Dendritic cell treated with granulocyte-macrophage colony-stimulating factor and Interleukin-4, amounts not matched to agents 40 ng/mL and 50 ng/mL, for 4 days (primary cell): ENCODE measurements around the gene VPS35L.

Experiments
- H3K27ac Mint-ChIP-seq: one replicate; pipeline ENCODE4 v1.8.0; 2022; ENCODE audit warnings: mild to moderate bottlenecking, mixed read lengths
- H3K27me3 Mint-ChIP-seq: one replicate; pipeline ENCODE4 v1.8.0; 2022; ENCODE audit warnings: mild to moderate bottlenecking, mixed read lengths
- H3K36me3 Mint-ChIP-seq: one replicate; pipeline ENCODE4 v1.8.0; 2022; ENCODE audit warnings: low read depth, mixed read lengths
- H3K4me1 Mint-ChIP-seq: one replicate; pipeline ENCODE4 v1.8.0; 2022; ENCODE audit warnings: low read depth, mixed read lengths
- H3K4me3 Mint-ChIP-seq: one replicate; pipeline ENCODE4 v1.8.0; 2022; ENCODE audit warnings: mild to moderate bottlenecking, moderate library complexity, mixed read lengths
- H3K9me3 Mint-ChIP-seq: one replicate; pipeline ENCODE4 v1.8.0; 2022; ENCODE audit warnings: mixed read lengths
- intact Hi-C: fragments of 100-400 bp; cut with micrococcal nuclease; formaldehyde crosslinking; loops from one replicate; pipeline ENCODE4 v1.15.0; 2022

The VPS35L gene

DNA sequence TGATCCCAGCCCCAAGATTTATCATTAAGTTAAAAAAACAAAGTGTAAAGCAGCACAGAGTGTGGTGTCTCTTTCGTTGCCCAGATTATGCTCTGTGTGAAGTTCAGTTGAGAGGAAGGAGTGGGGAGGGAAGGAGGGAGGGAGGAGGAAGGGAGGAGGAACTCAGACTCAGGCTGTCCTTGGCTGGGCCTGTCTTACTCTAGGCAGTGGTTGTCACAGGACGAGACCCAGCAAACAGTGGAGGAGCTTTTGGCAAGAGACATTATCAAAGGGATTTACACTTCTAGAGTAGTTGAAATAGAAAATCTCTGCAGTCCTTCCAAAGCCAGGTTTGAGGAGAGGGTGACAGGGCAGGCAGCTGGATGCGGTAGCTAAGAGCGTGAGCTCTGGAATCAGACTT is 134.7 kb downstream of the VPS35L start:
- no peaks in the 10 kb centered on the region for H3K9me3 Mint-ChIP-seq
- peaks cover 85% of the 10 kb centered on the region for H3K36me3 Mint-ChIP-seq
- H3K27ac Mint-ChIP-seq = peak overlapping the region; percentile 76
- peaks cover 23% of the 10 kb centered on the region for H3K4me1 Mint-ChIP-seq
- H3K27me3 Mint-ChIP-seq = no peaks in the 10 kb centered on the region
- intact Hi-C loops = loop anchor here (10.0 kb wide), 1 partner anchor 195 kb away; the partner anchor contains the start of gene GPRC5B
- no peak overlapping the region for H3K4me3 Mint-ChIP-seq

DNA sequence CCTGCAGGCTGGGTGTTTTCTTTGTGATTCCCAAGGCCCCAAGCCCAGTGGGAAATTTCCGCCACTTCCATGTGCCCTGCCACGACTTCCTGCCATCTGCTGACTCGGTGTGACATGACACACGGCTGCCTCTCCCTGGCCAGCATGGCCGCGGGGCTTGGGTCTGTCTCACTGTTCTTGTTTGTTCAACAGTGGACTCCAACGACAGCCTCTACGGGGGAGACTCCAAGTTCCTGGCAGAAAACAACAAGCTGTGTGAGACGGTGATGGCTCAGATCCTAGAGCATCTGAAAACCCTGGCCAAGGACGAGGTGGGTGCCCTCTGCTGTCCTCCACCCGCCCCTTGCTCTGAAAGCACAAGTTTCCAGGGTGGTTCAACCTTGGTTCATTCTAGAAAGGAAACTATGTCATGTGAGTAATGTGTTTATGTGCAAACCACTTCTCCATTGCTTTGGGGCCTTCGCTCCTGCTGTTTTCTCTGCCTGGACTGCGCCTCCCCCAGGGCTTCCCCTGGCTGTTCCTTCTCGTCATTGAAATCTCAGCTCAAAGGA is 135.7 kb downstream of the VPS35L start:
- Mint-ChIP-seq H3K36me3 (peaks cover 76% of the 10 kb centered on the region), H3K9me3 (no peaks in the 10 kb centered on the region), H3K27ac (peak overlapping the region; percentile 76), H3K4me3 (no peak overlapping the region), H3K27me3 (no peaks in the 10 kb centered on the region), H3K4me1 (peaks cover 28% of the 10 kb centered on the region)
- intact Hi-C loops = loop anchor here (10.0 kb wide), 1 partner anchor 194 kb away; the partner anchor contains the start of gene GPRC5B

DNA sequence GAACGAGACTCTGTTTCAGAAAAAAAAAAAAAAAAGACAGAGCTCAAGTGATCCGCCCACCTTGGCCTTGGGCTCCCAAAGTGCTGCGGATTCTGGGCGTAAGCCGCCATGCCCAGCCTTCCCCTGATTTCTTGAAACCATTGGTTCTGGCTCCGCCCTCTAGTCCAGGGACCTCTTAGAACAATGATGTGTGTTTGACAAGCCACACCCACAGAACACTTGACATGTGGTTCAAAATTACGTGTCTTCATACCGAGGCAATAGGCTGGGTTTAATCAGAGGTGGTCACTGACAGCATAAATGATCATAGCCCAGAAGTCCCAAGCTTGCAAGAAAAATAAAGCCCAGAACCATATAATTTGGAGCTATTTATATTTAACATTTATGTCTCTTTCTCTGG is 139.5 kb downstream of the VPS35L start:
- Mint-ChIP-seq H3K4me3 (no peak overlapping the region), H3K27ac (no peak overlapping the region)

DNA sequence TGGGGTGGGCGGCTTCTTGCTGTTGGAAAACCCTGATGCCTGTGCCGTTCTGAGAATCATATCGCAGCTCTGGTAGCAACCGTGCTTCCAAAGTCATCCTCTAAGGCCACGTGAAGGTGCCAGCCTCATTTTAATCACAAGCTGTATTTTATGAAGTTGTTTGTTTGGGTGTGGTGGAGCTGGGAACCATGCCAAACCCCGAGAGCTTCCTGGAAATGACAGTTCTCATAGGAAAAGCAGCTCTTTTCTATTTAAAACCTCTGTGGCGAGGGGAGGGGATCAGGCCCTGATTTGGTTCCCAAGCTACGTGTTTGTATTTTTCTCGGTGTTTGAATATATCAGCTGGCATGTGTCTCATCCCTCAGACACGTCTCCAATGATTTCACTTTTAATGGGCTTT is 140.8 kb downstream of the VPS35L start:
- peak overlapping the region; percentile 60 for H3K27ac Mint-ChIP-seq
- intact Hi-C loops = loop anchor here (10.0 kb wide), 1 partner anchor 188 kb away; the partner anchor contains the start of gene GPRC5B
- no peaks in the 10 kb centered on the region for H3K9me3 Mint-ChIP-seq
- H3K4me1 Mint-ChIP-seq = peaks cover 26% of the 10 kb centered on the region
- no peak overlapping the region for H3K4me3 Mint-ChIP-seq
- H3K27me3 Mint-ChIP-seq = no peaks in the 10 kb centered on the region
- peaks cover 77% of the 10 kb centered on the region for H3K36me3 Mint-ChIP-seq

More for the DNA sequence above, 139.5 kb downstream of the VPS35L start:
- Mint-ChIP-seq H3K4me1 (peaks cover 32% of the 10 kb centered on the region), H3K9me3 (no peaks in the 10 kb centered on the region), H3K36me3 (peaks cover 70% of the 10 kb centered on the region), H3K27me3 (no peaks in the 10 kb centered on the region)
- intact Hi-C loops = loop anchor here (10.0 kb wide), 1 partner anchor 190 kb away; the partner anchor contains the start of gene GPRC5B

DNA sequence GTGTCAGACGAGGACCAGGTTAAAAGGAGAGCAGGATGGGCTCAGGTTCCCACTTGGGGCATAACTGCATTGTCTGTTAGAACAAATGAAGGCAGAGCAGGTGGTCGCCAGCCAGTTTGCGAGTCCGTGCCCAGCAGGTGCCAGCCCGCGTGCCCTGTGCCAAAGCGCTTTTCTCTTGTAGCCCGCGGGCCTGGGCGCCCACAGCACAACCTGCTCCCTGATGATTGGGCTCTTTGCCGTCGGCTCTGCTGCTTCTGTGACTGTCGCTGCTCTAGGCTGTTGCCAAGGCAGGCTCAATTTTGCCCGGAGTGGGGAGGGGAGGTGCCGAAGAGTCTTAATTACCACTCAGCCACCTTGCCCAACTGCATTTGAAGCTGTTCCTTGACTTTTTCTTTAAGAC is 141.5 kb downstream of the VPS35L start:
- Mint-ChIP-seq H3K27me3 (no peaks in the 10 kb centered on the region), H3K36me3 (peaks cover 77% of the 10 kb centered on the region), H3K27ac (peak overlapping the region; percentile 60), H3K9me3 (no peaks in the 10 kb centered on the region), H3K4me3 (no peak overlapping the region), H3K4me1 (peaks cover 21% of the 10 kb centered on the region)
- intact Hi-C loops = loop anchor here (10.0 kb wide), 1 partner anchor 188 kb away; the partner anchor contains the start of gene GPRC5B

DNA sequence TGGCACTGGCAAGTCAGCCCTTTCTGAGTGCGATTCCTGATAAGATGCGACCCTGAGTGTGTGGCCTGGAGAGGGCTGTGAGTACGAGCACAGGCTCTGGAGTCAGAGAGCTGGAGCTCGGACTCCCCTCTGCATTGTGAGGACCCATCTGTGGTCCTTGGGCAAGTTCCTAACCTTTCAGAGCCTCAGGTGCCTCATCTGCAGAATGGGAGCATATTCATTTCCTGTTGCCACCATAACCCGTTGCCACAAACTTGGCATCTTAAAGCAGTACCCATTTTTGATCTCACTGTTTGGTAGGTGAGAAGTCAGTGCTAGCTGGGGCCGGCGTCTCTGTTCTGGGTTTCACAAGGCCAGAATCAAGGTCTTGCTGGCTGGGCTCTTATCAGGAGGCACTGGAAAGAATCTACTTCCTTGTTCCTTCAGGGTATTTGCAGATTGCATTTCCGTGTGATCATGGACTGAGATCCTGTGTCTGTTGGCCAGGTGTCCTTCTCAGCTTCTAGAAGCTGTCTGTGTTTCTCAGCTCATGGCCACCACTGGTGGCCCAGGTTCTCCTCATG is 142.3 kb downstream of the VPS35L start:
- Mint-ChIP-seq H3K9me3 (no peaks in the 10 kb centered on the region), H3K36me3 (peaks cover 77% of the 10 kb centered on the region), H3K27me3 (no peaks in the 10 kb centered on the region), H3K4me3 (no peak overlapping the region), H3K27ac (no peak overlapping the region), H3K4me1 (peaks cover 23% of the 10 kb centered on the region)
- intact Hi-C loops = loop anchor here (10.0 kb wide), 1 partner anchor 187 kb away; the partner anchor contains the start of gene GPRC5B

DNA sequence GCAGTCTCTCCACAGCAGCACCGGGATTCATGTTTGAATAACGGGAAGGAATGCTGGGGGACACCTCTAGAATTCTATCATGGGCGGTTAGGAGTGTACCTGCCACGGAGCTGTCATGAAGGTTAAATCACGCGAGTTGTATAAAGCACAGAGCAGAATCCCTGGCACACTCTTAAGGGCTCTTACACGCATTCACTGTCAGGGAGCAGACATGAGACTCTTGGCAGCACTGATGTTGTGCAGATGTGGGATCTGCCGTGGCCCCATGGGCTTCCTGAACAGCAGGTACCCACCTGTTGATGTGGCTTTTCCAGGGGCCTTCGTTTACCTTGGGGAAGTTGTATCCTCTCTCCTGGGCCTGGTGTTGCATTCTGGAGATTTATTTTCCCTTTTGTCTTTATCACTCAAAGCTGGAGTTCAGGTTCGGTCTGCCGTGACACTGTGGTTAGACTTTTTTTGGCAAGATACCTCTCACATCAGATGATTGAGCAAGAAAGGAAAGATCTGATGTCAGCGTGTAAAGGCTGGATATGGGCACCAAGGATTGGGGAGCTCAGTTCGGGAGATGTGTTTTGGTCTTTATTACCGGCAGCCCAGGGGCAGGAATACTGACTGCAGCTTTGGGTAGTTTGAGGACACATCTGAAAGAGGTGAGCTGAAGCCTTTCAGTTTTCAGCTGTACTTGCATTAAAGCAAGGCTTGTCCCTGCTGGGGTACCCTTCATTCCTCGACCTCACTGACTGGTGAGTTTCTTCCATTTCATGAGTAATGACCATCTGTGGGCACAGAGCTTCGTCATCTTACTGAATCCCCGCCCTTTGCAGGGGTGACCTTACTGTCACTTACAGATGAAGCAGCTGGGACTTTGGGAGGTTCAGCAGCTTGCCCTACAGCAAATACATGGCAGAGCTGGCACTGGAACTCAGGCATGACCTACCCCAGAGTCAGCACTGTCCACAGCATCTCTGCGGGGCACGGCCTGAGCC is 143.3 kb downstream of the VPS35L start:
- no peaks in the 10 kb centered on the region for H3K9me3 Mint-ChIP-seq
- no peaks in the 10 kb centered on the region for H3K27me3 Mint-ChIP-seq
- no peak overlapping the region for H3K4me3 Mint-ChIP-seq
- peaks cover 78% of the 10 kb centered on the region for H3K36me3 Mint-ChIP-seq
- intact Hi-C loops = loop anchor here (10.0 kb wide), 1 partner anchor 186 kb away; the partner anchor contains the start of gene GPRC5B
- peaks cover 32% of the 10 kb centered on the region for H3K4me1 Mint-ChIP-seq
- H3K27ac Mint-ChIP-seq = no peak overlapping the region

DNA sequence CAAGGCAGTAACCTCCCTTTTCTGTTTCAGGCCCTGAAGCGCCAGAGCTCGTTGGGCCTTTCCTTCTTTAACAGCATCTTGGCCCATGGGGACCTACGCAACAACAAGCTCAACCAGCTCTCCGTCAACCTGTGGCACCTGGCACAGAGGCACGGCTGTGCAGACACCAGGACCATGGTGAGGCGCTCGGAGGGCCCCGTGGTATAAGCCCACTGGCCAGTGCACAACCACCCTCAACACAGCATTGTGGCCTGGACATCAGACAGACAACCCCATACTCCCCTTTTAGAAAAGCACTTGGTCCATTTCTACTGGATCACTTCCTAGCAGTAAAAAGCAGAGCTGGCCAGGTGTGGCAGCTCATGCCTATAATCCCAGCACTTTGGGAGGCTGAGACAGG is 144.0 kb downstream of the VPS35L start:
- no peaks in the 10 kb centered on the region for H3K9me3 Mint-ChIP-seq
- no peaks in the 10 kb centered on the region for H3K27me3 Mint-ChIP-seq
- intact Hi-C loops = loop anchor here (10.0 kb wide), 1 partner anchor 185 kb away; the partner anchor contains the start of gene GPRC5B
- no peak overlapping the region for H3K27ac Mint-ChIP-seq
- H3K36me3 Mint-ChIP-seq = peaks cover 80% of the 10 kb centered on the region
- H3K4me1 Mint-ChIP-seq = peaks cover 39% of the 10 kb centered on the region
- H3K4me3 Mint-ChIP-seq = no peak overlapping the region

DNA sequence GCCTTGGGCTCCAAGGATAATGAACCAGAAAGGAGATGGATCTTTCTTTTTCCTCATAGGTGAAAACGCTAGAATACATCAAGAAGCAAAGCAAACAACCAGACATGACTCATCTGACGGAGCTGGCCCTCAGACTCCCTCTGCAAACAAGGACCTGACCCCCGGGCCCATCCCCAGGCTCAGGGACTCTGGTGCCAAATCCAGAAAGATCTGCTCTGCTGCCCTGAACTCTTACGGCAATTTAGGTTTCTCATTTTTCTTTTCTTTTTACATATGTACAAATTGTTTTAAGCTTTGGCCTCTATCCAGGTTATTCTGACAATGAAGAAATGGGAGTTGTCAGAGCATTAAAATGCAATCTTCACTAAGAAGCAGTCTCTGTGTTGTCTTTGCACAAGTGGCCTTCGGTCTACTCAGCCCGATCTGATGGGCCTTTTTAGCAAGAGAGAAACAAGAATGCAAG is 144.8 kb downstream of the VPS35L start:
- Mint-ChIP-seq H3K4me3 (no peak overlapping the region), H3K9me3 (no peaks in the 10 kb centered on the region), H3K27me3 (no peaks in the 10 kb centered on the region), H3K4me1 (peaks cover 47% of the 10 kb centered on the region), H3K36me3 (peaks cover 81% of the 10 kb centered on the region), H3K27ac (peak overlapping the region; percentile 45)
- intact Hi-C loops = no loop called here

DNA sequence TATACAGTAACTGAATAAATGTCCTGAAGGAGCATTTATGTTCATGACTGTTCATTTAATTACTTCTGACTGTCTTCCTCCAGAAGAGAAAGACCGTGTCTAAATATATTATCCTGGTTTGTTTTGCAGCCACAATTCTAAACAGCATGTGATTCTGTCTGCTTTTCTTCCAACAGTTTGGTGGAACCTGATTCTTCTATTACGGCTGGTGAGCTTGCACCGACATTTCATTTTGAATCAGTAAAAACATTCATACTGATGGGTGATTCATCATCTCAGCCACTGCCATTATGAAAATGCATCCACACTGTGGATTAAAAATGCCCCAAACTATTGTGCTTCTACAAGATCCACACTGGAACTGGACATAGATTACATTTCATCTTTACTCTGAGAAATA is 145.6 kb downstream of the VPS35L start:
- no peaks in the 10 kb centered on the region for H3K27me3 Mint-ChIP-seq
- intact Hi-C loops = no loop called here
- H3K36me3 Mint-ChIP-seq = peaks cover 89% of the 10 kb centered on the region
- no peaks in the 10 kb centered on the region for H3K9me3 Mint-ChIP-seq
- H3K4me1 Mint-ChIP-seq = peaks cover 49% of the 10 kb centered on the region
- no peak overlapping the region for H3K27ac Mint-ChIP-seq
- H3K4me3 Mint-ChIP-seq = no peak overlapping the region

DNA sequence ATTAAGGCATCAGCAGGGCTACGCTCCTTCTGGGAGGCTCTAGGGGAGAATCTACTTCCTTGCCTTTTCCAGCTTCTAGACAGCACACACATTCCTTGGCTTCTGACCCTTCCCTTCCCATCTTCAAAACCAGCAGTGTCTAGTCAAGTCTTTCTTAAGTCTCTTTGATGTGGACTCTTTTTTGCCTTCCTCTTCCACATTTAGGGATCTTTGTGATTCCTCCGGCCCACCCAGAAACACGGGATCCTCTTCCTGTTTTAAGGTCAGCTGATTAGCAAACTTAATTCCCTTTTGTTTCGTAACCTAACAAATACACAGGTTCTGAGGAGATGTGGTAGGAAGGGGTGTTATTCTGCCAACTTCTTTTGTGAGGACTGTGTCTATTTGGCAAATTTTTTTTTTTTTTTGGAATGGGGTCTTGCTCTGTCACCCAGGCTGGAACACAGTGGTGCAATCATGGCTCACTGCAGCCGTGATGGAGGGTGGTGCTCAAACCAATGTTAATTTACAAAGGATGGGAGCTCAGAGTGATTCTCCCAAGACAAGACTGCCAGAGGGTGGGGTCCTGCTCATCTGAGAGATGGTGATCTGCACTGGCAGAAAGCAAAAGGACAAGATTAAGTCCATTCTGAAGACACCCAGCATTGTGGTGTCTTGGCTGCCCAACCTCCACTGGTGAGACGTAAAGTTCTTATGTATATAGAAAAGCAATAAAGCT is 147.8 kb downstream of the VPS35L start:
- H3K27me3 Mint-ChIP-seq = no peaks in the 10 kb centered on the region
- H3K27ac Mint-ChIP-seq = peak overlapping the region; percentile 75
- H3K36me3 Mint-ChIP-seq = peaks cover 96% of the 10 kb centered on the region
- H3K9me3 Mint-ChIP-seq = no peaks in the 10 kb centered on the region
- no peak overlapping the region for H3K4me3 Mint-ChIP-seq
- intact Hi-C loops = no loop called here
- peaks cover 39% of the 10 kb centered on the region for H3K4me1 Mint-ChIP-seq

DNA sequence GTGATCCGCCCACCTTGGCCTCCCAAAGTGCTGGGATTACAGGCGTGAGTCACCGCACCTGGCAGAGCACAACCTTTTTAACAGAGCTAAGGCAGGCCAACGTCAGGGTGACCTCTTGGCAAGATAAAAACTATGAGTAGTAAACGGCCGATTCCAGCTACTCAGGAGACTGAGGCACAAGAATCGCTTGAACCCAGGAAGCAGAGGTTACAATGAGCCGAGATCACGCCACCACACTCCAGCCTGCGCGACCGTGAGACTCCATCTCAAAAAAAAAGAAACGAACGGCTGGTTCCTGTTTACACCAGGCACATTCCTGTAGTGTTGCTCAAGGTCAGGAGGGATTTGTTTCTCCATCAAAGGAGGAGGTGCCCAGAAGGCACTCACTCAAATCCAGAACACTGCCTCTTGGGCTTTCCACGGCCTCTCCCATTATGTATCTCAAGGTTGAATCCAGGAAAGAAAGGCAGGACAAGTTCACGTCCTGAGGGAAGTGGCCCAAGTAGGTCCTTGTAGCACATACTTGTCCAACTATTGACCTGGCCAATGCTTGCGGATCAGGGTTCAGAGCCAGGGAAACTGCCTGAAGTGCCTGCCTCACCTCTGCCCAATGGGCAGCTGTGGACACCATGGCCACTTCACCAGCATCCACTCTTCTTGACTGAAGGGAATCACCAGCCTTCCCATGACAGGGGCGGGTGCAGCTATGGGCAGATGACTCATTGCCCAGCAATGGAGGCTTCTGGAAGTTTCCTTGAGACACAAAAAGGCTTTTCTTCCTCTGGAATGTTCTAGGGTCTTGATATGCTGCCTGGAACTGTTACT is 149.0 kb downstream of the VPS35L start:
- H3K4me1 Mint-ChIP-seq = peaks cover 48% of the 10 kb centered on the region
- H3K36me3 Mint-ChIP-seq = peaks cover 96% of the 10 kb centered on the region
- H3K9me3 Mint-ChIP-seq = no peaks in the 10 kb centered on the region
- peak overlapping the region; percentile 75 for H3K27ac Mint-ChIP-seq
- H3K4me3 Mint-ChIP-seq = no peak overlapping the region
- no peaks in the 10 kb centered on the region for H3K27me3 Mint-ChIP-seq
- intact Hi-C loops = no loop called here

DNA sequence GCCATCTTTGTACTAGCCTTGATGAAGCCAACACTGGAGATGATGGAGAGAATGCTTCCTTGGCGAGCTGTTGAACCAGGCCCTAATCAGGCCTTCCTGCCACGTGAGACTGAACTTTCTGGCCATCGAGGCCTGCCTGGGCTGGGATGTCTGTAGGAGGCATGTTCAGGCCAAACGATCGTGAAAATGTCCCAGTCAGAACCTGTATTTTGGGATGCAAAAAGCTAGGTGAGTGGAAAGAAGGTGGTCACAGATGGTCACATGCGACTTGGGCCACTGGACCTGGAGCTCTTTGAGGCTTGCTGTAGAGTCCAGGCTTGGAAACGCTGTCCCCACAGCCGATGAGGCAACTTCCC is 149.6 kb downstream of the VPS35L start:
- Mint-ChIP-seq H3K27me3 (no peaks in the 10 kb centered on the region), H3K9me3 (no peaks in the 10 kb centered on the region), H3K4me3 (no peak overlapping the region), H3K4me1 (peaks cover 48% of the 10 kb centered on the region), H3K36me3 (peaks cover 96% of the 10 kb centered on the region), H3K27ac (peak overlapping the region; percentile 75)
- intact Hi-C loops = no loop called here
